Neural cell (in vitro differentiated cells): ENCODE data around the gene SEMA4F. TPM values are rescaled to one million over a fixed set of nuclear protein-coding genes. Genes with fewer than 3 reads are reported as not detected.

ENCODE experiments used
- H2AFZ ChIP-seq: fragments of 200-600, 300-800 bp; sonication (generic), shearing (Covaris generic); 2 replicates; pipeline ENCODE4 v1.6.0; 2014; ENCODE audit warnings: low read depth, mild to moderate bottlenecking, antibody characterized with exemption, low read length, moderate library complexity
- H3F3A ChIP-seq: fragments of 200-600 bp; shearing (Covaris generic); 2 replicates; pipeline ENCODE4 v1.6.1; 2016; ENCODE audit warnings: mild to moderate bottlenecking, moderate library complexity, mixed read lengths, antibody characterized with exemption, low read length; ENCODE audit not compliant: insufficient read depth, poor library complexity, severe bottlenecking
- H3K27ac ChIP-seq: fragments of 200-600, 300-800 bp; sonication (generic), shearing (Covaris generic); 2 replicates; pipeline ENCODE4 v1.5.1; 2014; ENCODE audit warnings: mild to moderate bottlenecking, low read length, moderate library complexity
- H3K27me3 ChIP-seq: fragments of 300-800, 200-600 bp; sonication (generic), shearing (Covaris generic); 2 replicates; pipeline ENCODE4 v1.6.0; 2014; ENCODE audit warnings: mild to moderate bottlenecking, low read depth, low read length, moderate library complexity; ENCODE audit not compliant: insufficient read depth
- H3K36me3 ChIP-seq: fragments of 300-800, 200-600 bp; sonication (generic), shearing (Covaris generic); 2 replicates; pipeline ENCODE4 v1.5.1; 2014; ENCODE audit warnings: mild to moderate bottlenecking, antibody characterized with exemption, low read length, moderate library complexity; ENCODE audit not compliant: insufficient read depth
- H3K4me2 ChIP-seq: fragments of 300-800, 200-600 bp; sonication (generic), shearing (Covaris generic); 2 replicates; pipeline ENCODE4 v1.6.0; 2014; ENCODE audit warnings: mild to moderate bottlenecking, low read length
- H3K4me3 ChIP-seq: fragments of 300-800, 200-600 bp; sonication (generic), shearing (Covaris generic); 2 replicates; pipeline ENCODE4 v1.5.1; 2014; ENCODE audit warnings: mild to moderate bottlenecking, low read length, moderate library complexity
- H3K79me2 ChIP-seq: fragments of 200-600 bp; shearing (Covaris generic); replicated peaks from 2 replicates; pipeline ENCODE4 v1.6.0; 2014; ENCODE audit warnings: mild to moderate bottlenecking, low read length, moderate library complexity; ENCODE audit not compliant: insufficient read depth
- H3K9ac ChIP-seq: fragments of 300-800, 200-600 bp; sonication (generic), shearing (Covaris generic); 2 replicates; pipeline ENCODE4 v1.6.1; 2016; ENCODE audit warnings: mild to moderate bottlenecking, low read length, mixed read lengths
- H3K9me2 ChIP-seq: fragments of 200-600 bp; shearing (Covaris generic); 2 replicates; pipeline ENCODE4 v1.6.1; 2016; ENCODE audit warnings: mild to moderate bottlenecking, low read length, mixed read lengths; ENCODE audit not compliant: insufficient read depth
- H3K9me3 ChIP-seq: fragments of 200-600, 300-800 bp; sonication (generic), shearing (Covaris generic); 2 replicates; pipeline ENCODE4 v1.6.1; 2016; ENCODE audit warnings: mild to moderate bottlenecking, mixed run types, low read length, moderate library complexity, mixed read lengths
- H4K20me1 ChIP-seq: fragments of 200-600 bp; shearing (Covaris generic); 2 replicates; pipeline ENCODE4 v1.6.1; 2016; ENCODE audit warnings: mild to moderate bottlenecking, mixed run types; ENCODE audit not compliant: insufficient read depth
- CTCF ChIP-seq: fragments of 450-650 bp; IDR thresholded peaks from 2 replicates; pipeline ENCODE4 v1.5.1; 2014; ENCODE audit warnings: antibody characterized with exemption, mild to moderate bottlenecking, moderate library complexity; ENCODE audit not compliant: poor library complexity, severe bottlenecking
- EP300 ChIP-seq: fragments of 450-650 bp; conservative IDR thresholded peaks from 2 replicates; pipeline ENCODE4 v1.6.1; 2014; ENCODE audit warnings: antibody characterized with exemption, mild to moderate bottlenecking, moderate library complexity; ENCODE audit not compliant: poor library complexity, severe bottlenecking
- EZH2 ChIP-seq: fragments of 200-600, 300-800 bp; shearing (Covaris generic), sonication (generic); IDR thresholded peaks from 2 replicates; pipeline ENCODE4 v1.6.1; 2014; ENCODE audit warnings: antibody characterized with exemption, low read length, borderline replicate concordance, mild to moderate bottlenecking; ENCODE audit not compliant: insufficient read depth, poor library complexity, severe bottlenecking
- MXI1 ChIP-seq: fragments of 450-650 bp; conservative IDR thresholded peaks from 2 replicates; pipeline ENCODE4 v1.6.1; 2014; ENCODE audit warnings: antibody characterized with exemption, mild to moderate bottlenecking; ENCODE audit not compliant: poor library complexity, severe bottlenecking
- POLR2AphosphoS5 ChIP-seq: IDR thresholded peaks from 2 replicates; pipeline ENCODE4 v1.6.1; 2012
- RAD21 ChIP-seq: fragments of 450-650 bp; conservative IDR thresholded peaks from 2 replicates; pipeline ENCODE4 v1.6.1; 2014; ENCODE audit warnings: antibody characterized with exemption, mild to moderate bottlenecking, moderate library complexity
- REST ChIP-seq: IDR thresholded peaks from 2 replicates; pipeline ENCODE4 v1.6.1; 2012; ENCODE audit warnings: borderline replicate concordance
- SMC3 ChIP-seq: fragments of 450-650 bp; conservative IDR thresholded peaks from 2 replicates; pipeline ENCODE4 v1.6.1; 2014; ENCODE audit warnings: antibody characterized with exemption, mild to moderate bottlenecking, moderate library complexity; ENCODE audit not compliant: poor library complexity
- TAF1 ChIP-seq: IDR thresholded peaks from 2 replicates; pipeline ENCODE4 v1.6.1; 2012; ENCODE audit warnings: low read depth
- polyA plus RNA-seq: library from polyadenylated mRNA; depleted of rRNA; stranded (reverse); fragments of >200 nt; gene quantifications from 2 replicates; pipeline ENCODE4 v1.2.3, GENCODE V29; 2014

SEMA4F gene
- polyA plus RNA-seq, 1 donor from 2014 or later, result 18.2 TPM

- H3K27ac ChIP-seq, result no peak overlapping the region
- TF ChIP-seq TAF1 (no peak), REST (no peak), EP300 (no peak)
Measured at GRCh38 chr2:74725287-74725686, 71.2 kb downstream of the SEMA4F start.

GRCh38 chr2:74728842-74729241, 74.8 kb downstream of the SEMA4F start:
- Histone ChIP-seq H2AFZ (no peak overlapping the region), H3K79me2 (no peaks in the 10 kb centered on the region), H3K27me3 (no peaks in the 10 kb centered on the region), H3K27ac (no peak overlapping the region), H3F3A (no peaks in the 10 kb centered on the region), H3K9me3 (no peaks in the 10 kb centered on the region), H3K9me2 (no peaks in the 10 kb centered on the region), H3K36me3 (no peaks in the 10 kb centered on the region), H3K4me2 (no peak overlapping the region), H4K20me1 (no peaks in the 10 kb centered on the region), H3K4me3 (no peak overlapping the region), H3K9ac (no peak overlapping the region)
- TF ChIP-seq CTCF (no peak), REST (no peak), MXI1 (no peak), TAF1 (no peak), SMC3 (no peak), EP300 (no peak), POLR2AphosphoS5 (no peak), RAD21 (no peak), EZH2 (no peak)

More at GRCh38 chr2:74725287-74725686, 71.2 kb downstream of the SEMA4F start:
- no peaks in the 10 kb centered on the region for H3K9me2 ChIP-seq
- H3K36me3 ChIP-seq, result no peaks in the 10 kb centered on the region
- H3K27me3 ChIP-seq, result no peaks in the 10 kb centered on the region
- no peaks in the 10 kb centered on the region for H4K20me1 ChIP-seq
- H3K79me2 ChIP-seq, result no peaks in the 10 kb centered on the region
- H3K9ac ChIP-seq, result no peak overlapping the region
- no peaks in the 10 kb centered on the region for H3F3A ChIP-seq
- no peaks in the 10 kb centered on the region for H3K9me3 ChIP-seq
- no peak overlapping the region for H2AFZ ChIP-seq
- no peak overlapping the region for H3K4me3 ChIP-seq
- H3K4me2 ChIP-seq, result no peak overlapping the region
